ENCODE measurements around the gene SULT1C2. TPM values are rescaled to one million over a fixed set of nuclear protein-coding genes. Genes with fewer than 3 reads are reported as not detected.
"Not testable (repeated sequence)": the region's sequence is repeated elsewhere in the genome, so short reads cannot be mapped to it uniquely, and the experiment has no call there.

SULT1C2 gene
- total RNA-seq, 1 donor from 2014 or later, result 0.19 TPM

GRCh38 chr2:108271691-108272253, 16.9 kb upstream of the SULT1C2 start:
- no peaks in the 10 kb centered on the region for H3K27me3 Mint-ChIP-seq (ENCODE audit: low read depth)
- DNase-seq (ENCODE audit: low read depth, low spot score), result no peak
- TF ChIP-seq CTCF (conservative IDR thresholded peaks at IDR 0.05), result no peak
- no peak overlapping the region for H3K27ac Mint-ChIP-seq (ENCODE audit: unreplicated experiment)
- H3K4me3 Mint-ChIP-seq, result no peak overlapping the region
- H3K9me3 Mint-ChIP-seq, result peaks cover 4% of the 10 kb centered on the region
- no peaks in the 10 kb centered on the region for H3K4me1 Mint-ChIP-seq
- no peaks in the 10 kb centered on the region for H3K36me3 Mint-ChIP-seq (ENCODE audit: low read depth)

GRCh38 chr2:108278631-108279030, 10.1 kb upstream of the SULT1C2 start:
- no peak for DNase-seq (ENCODE audit: low read depth, low spot score)
- Mint-ChIP-seq H3K4me3 (no peak overlapping the region), H3K9me3 (peaks cover 6% of the 10 kb centered on the region), H3K27me3 (ENCODE audit: low read depth) (peaks cover 3% of the 10 kb centered on the region), H3K4me1 (no peaks in the 10 kb centered on the region), H3K27ac (ENCODE audit: unreplicated experiment) (no peak overlapping the region), H3K36me3 (ENCODE audit: low read depth) (no peaks in the 10 kb centered on the region)
- TF ChIP-seq CTCF (conservative IDR thresholded peaks at IDR 0.05), result no peak

- peaks cover 7% of the 10 kb centered on the region for H3K9me3 Mint-ChIP-seq
- H3K27ac Mint-ChIP-seq (ENCODE audit: unreplicated experiment), result no peak overlapping the region
- no peaks in the 10 kb centered on the region for H3K4me1 Mint-ChIP-seq
- DNase-seq (ENCODE audit: low read depth, low spot score), result no peak
- no peak overlapping the region for H3K4me3 Mint-ChIP-seq
- H3K27me3 Mint-ChIP-seq (ENCODE audit: low read depth), result peaks cover 3% of the 10 kb centered on the region
- no peaks in the 10 kb centered on the region for H3K36me3 Mint-ChIP-seq (ENCODE audit: low read depth)
- no peak for TF ChIP-seq CTCF (conservative IDR thresholded peaks at IDR 0.05)
Observed at GRCh38 chr2:108279468-108279867, 9.2 kb upstream of the SULT1C2 start.

- no peak for DNase-seq (ENCODE audit: low read depth, low spot score)
- Mint-ChIP-seq H3K4me1 (no peaks in the 10 kb centered on the region), H3K27me3 (ENCODE audit: low read depth) (peaks cover 3% of the 10 kb centered on the region), H3K4me3 (no peak overlapping the region), H3K36me3 (ENCODE audit: low read depth) (no peaks in the 10 kb centered on the region), H3K9me3 (peaks cover 3% of the 10 kb centered on the region), H3K27ac (ENCODE audit: unreplicated experiment) (no peak overlapping the region)
- no peak for TF ChIP-seq CTCF (conservative IDR thresholded peaks at IDR 0.05)
Observed at GRCh38 chr2:108280466-108280865, 8.2 kb upstream of the SULT1C2 start.

- H3K27me3 Mint-ChIP-seq (ENCODE audit: low read depth); H3K36me3 Mint-ChIP-seq (ENCODE audit: low read depth); H3K27ac Mint-ChIP-seq (ENCODE audit: unreplicated experiment); H3K4me3 Mint-ChIP-seq; H3K9me3 Mint-ChIP-seq; DNase-seq (ENCODE audit: low read depth, low spot score): not testable (repeated sequence)
- peaks cover 13% of the 10 kb centered on the region for H3K4me1 Mint-ChIP-seq
Observed at GRCh38 chr2:108284566-108284965, 4.1 kb upstream of the SULT1C2 start.

GRCh38 chr2:108285616-108286015, 3.1 kb upstream of the SULT1C2 start:
- TF ChIP-seq CTCF (conservative IDR thresholded peaks at IDR 0.05), result no peak
- Mint-ChIP-seq H3K9me3 (peaks cover 3% of the 10 kb centered on the region), H3K27ac (ENCODE audit: unreplicated experiment) (no peak overlapping the region), H3K4me3 (no peak overlapping the region), H3K36me3 (ENCODE audit: low read depth) (no peaks in the 10 kb centered on the region), H3K27me3 (ENCODE audit: low read depth) (no peaks in the 10 kb centered on the region), H3K4me1 (peaks cover 13% of the 10 kb centered on the region)
- DNase-seq (ENCODE audit: low read depth, low spot score), result no peak

Data from neural crest cell (in vitro differentiated cells).